GM21526 (cell line): ENCODE data around the gene LRP1-AS.

ENCODE experiments used
- ATAC-seq: cut with Tn5 transposase; IDR thresholded peaks from one replicate; pipeline ENCODE4 v1.9.1; 2021; ENCODE audit warnings: moderate library complexity; ENCODE audit not compliant: unreplicated experiment, low FRiP score

LRP1-AS gene

GRCh38 chr12:57162553-57163125, 15.2 kb upstream of the LRP1-AS start:
- no peak for ATAC-seq

GRCh38 chr12:57161491-57161890, 14.1 kb upstream of the LRP1-AS start:
- ATAC-seq: no peak

GRCh38 chr12:57160741-57161140, 13.3 kb upstream of the LRP1-AS start:
- ATAC-seq: no peak

- no peak for ATAC-seq
These were observed 12.6 kb upstream of the LRP1-AS start for GRCh38 chr12:57160040-57160439.

GRCh38 chr12:57159311-57159710, 11.9 kb upstream of the LRP1-AS start:
- no peak for ATAC-seq

- ATAC-seq: no peak
These were observed 11.2 kb upstream of the LRP1-AS start for GRCh38 chr12:57158665-57159064.

- ATAC-seq: no peak
These were observed 10.8 kb upstream of the LRP1-AS start for GRCh38 chr12:57158186-57158585.

- ATAC-seq: no peak
These were observed 10.3 kb upstream of the LRP1-AS start for GRCh38 chr12:57157588-57158173.

- ATAC-seq: no peak
These were observed 9.4 kb upstream of the LRP1-AS start for GRCh38 chr12:57156701-57157403.

GRCh38 chr12:57154804-57155434, 7.5 kb upstream of the LRP1-AS start:
- no peak for ATAC-seq

- ATAC-seq: no peak
These were observed 6.7 kb upstream of the LRP1-AS start for GRCh38 chr12:57154076-57154475.

- ATAC-seq: no peak
These were observed 6.1 kb upstream of the LRP1-AS start for GRCh38 chr12:57153415-57153997.

- ATAC-seq: no peak
These were observed 5.2 kb upstream of the LRP1-AS start for GRCh38 chr12:57152639-57153038.

- no peak for ATAC-seq
These were observed 4.6 kb upstream of the LRP1-AS start for GRCh38 chr12:57151741-57152630.

GRCh38 chr12:57150400-57151000, 3.1 kb upstream of the LRP1-AS start:
- ATAC-seq: no peak

- ATAC-seq: no peak
These were observed 2.0 kb upstream of the LRP1-AS start for GRCh38 chr12:57149245-57149900.

- no peak for ATAC-seq
These were observed 1.2 kb upstream of the LRP1-AS start for GRCh38 chr12:57148469-57149244.

- no peak for ATAC-seq
These were observed 1.3 kb downstream of the LRP1-AS start for GRCh38 chr12:57146092-57146491.
